SU-DHL-6 (cell line): Measurements from ENCODE around the gene TTBK2.

Experiments used
- H2AFZ ChIP-seq: fragments of 200-600 bp; sonication (generic); 2 replicates; pipeline ENCODE4 v1.6.1; 2014; ENCODE audit warnings: low read depth, mild to moderate bottlenecking, moderate library complexity, mixed read lengths, antibody characterized with exemption, low read length; ENCODE audit not compliant: severe bottlenecking
- H3F3A ChIP-seq: fragments of 200-600 bp; shearing (Covaris generic); 2 replicates; pipeline ENCODE4 v1.6.0; 2016; ENCODE audit warnings: antibody characterized with exemption, mild to moderate bottlenecking; ENCODE audit not compliant: insufficient read depth
- H3K27ac ChIP-seq: fragments of 200-600 bp; sonication (generic); 2 replicates; pipeline ENCODE4 v1.5.1; 2016; ENCODE audit warnings: low read depth, mild to moderate bottlenecking, low read length, moderate library complexity, mixed read lengths
- H3K27me3 ChIP-seq: fragments of 200-600 bp; sonication (generic), shearing (Covaris generic); 2 replicates; pipeline ENCODE4 v1.6.0; 2014; ENCODE audit warnings: mild to moderate bottlenecking, low read length
- H3K36me3 ChIP-seq: fragments of 200-600 bp; sonication (generic); 2 replicates; pipeline ENCODE4 v1.6.1; 2014; ENCODE audit warnings: mild to moderate bottlenecking, low read length, mixed read lengths
- H3K4me2 ChIP-seq: fragments of 300-600, 200-600 bp; shearing (Covaris generic), sonication (generic); 2 replicates; pipeline ENCODE4 v1.6.0; 2014; ENCODE audit warnings: low read length, low read depth, mild to moderate bottlenecking; ENCODE audit not compliant: poor library complexity, severe bottlenecking
- H3K4me3 ChIP-seq: fragments of 200-600 bp; sonication (generic); 2 replicates; pipeline ENCODE4 v1.5.1; 2014; ENCODE audit warnings: antibody characterized with exemption, low read length, mild to moderate bottlenecking, mixed read lengths; ENCODE audit not compliant: insufficient read depth, poor library complexity, severe bottlenecking
- H3K79me2 ChIP-seq: fragments of 200-600 bp; sonication (generic); 2 replicates; pipeline ENCODE4 v1.6.1; 2014; ENCODE audit warnings: mild to moderate bottlenecking, low read length, moderate library complexity; ENCODE audit not compliant: insufficient read depth
- H3K9ac ChIP-seq: fragments of 200-600 bp; sonication (generic); 2 replicates; pipeline ENCODE4 v1.7.0; 2014; ENCODE audit warnings: mild to moderate bottlenecking, low read length
- H3K9me2 ChIP-seq: fragments of 200-600 bp; sonication (generic); replicated peaks from 2 replicates; pipeline ENCODE4 v1.6.1; 2014; ENCODE audit warnings: low read length; ENCODE audit not compliant: insufficient read depth
- H3K9me3 ChIP-seq: fragments of 200-600 bp; sonication (generic); 2 replicates; pipeline ENCODE4 v1.6.1; 2014; ENCODE audit warnings: low read length, mixed read lengths; ENCODE audit not compliant: insufficient read depth
- H4K20me1 ChIP-seq: fragments of 200-600 bp; sonication (generic); 2 replicates; pipeline ENCODE4 v1.6.1; 2014; ENCODE audit warnings: low read depth, mild to moderate bottlenecking, antibody characterized with exemption, low read length, moderate library complexity, mixed read lengths
- EZH2phosphoT487 ChIP-seq: fragments of 200-600 bp; sonication (generic), shearing (Covaris generic); conservative IDR thresholded peaks from 2 replicates; pipeline ENCODE4 v1.6.1; 2018; ENCODE audit warnings: mild to moderate bottlenecking, antibody characterized with exemption, low read length, moderate library complexity, mixed read lengths
- TF ChIP-seq, protein P1 (sequence below): fragments of 200-600 bp; sonication (generic); IDR thresholded peaks from one replicate; pipeline ENCODE4 v1.5.1; 2017; ENCODE audit warnings: antibody characterized with exemption, mild to moderate bottlenecking, low read length, moderate library complexity; ENCODE audit not compliant: insufficient read depth, poor library complexity, severe bottlenecking

The TTBK2 gene

GRCh38 chr15:42919308-42919707, 1.3 kb downstream of the TTBK2 start:
- peak overlapping the region; percentile 71 for H3K4me2 ChIP-seq
- H3K9ac ChIP-seq = peak overlapping the region; percentile 62

GRCh38 chr15:42918047-42918446, 2.5 kb downstream of the TTBK2 start:
- peak overlapping the region; percentile 71 for H3K4me2 ChIP-seq
- no peaks in the 10 kb centered on the region for H3K9me2 ChIP-seq
- H3K27ac ChIP-seq = no peak overlapping the region
- H3K9ac ChIP-seq = no peak overlapping the region
- H3K4me3 ChIP-seq = no peak overlapping the region
- H3K27me3 ChIP-seq = no peaks in the 10 kb centered on the region
- TF ChIP-seq, protein P1, sequence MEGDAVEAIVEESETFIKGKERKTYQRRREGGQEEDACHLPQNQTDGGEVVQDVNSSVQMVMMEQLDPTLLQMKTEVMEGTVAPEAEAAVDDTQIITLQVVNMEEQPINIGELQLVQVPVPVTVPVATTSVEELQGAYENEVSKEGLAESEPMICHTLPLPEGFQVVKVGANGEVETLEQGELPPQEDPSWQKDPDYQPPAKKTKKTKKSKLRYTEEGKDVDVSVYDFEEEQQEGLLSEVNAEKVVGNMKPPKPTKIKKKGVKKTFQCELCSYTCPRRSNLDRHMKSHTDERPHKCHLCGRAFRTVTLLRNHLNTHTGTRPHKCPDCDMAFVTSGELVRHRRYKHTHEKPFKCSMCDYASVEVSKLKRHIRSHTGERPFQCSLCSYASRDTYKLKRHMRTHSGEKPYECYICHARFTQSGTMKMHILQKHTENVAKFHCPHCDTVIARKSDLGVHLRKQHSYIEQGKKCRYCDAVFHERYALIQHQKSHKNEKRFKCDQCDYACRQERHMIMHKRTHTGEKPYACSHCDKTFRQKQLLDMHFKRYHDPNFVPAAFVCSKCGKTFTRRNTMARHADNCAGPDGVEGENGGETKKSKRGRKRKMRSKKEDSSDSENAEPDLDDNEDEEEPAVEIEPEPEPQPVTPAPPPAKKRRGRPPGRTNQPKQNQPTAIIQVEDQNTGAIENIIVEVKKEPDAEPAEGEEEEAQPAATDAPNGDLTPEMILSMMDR = no peak
- no peak for TF ChIP-seq EZH2phosphoT487
- H3F3A ChIP-seq = peaks cover 17% of the 10 kb centered on the region; the same call in 1 of the 2 replicates
- H3K36me3 ChIP-seq = 0 out of 2 replicates have a peak, but pooled peaks cover 2% of the 10 kb centered on the region
- H4K20me1 ChIP-seq = peaks cover 12% of the 10 kb centered on the region; the same call in 1 of the 2 replicates
- no peak overlapping the region for H2AFZ ChIP-seq
- peaks cover 5% of the 10 kb centered on the region; the same call in 1 of the 2 replicates for H3K79me2 ChIP-seq
- no peaks in the 10 kb centered on the region for H3K9me3 ChIP-seq

More at GRCh38 chr15:42919308-42919707, 1.3 kb downstream of the TTBK2 start:
- peaks cover 21% of the 10 kb centered on the region; the same call in 1 of the 2 replicates for H3F3A ChIP-seq
- peaks cover 12% of the 10 kb centered on the region; the same call in 1 of the 2 replicates for H4K20me1 ChIP-seq
- no peaks in the 10 kb centered on the region for H3K9me3 ChIP-seq
- H3K27me3 ChIP-seq = no peaks in the 10 kb centered on the region
- 0 out of 2 replicates have a peak, but pooled peaks cover 2% of the 10 kb centered on the region for H3K36me3 ChIP-seq
- peak overlapping the region; percentile 63 for H3K4me3 ChIP-seq
- H3K79me2 ChIP-seq = peaks cover 5% of the 10 kb centered on the region; the same call in 1 of the 2 replicates
- H3K9me2 ChIP-seq = no peaks in the 10 kb centered on the region
- no peak overlapping the region for H3K27ac ChIP-seq
- no peak overlapping the region for H2AFZ ChIP-seq
- TF ChIP-seq EZH2phosphoT487 = no peak

- H3K9ac ChIP-seq = no peak overlapping the region
- no peaks in the 10 kb centered on the region for H3K9me3 ChIP-seq
- H3K79me2 ChIP-seq = peaks cover 10% of the 10 kb centered on the region; the same call in 1 of the 2 replicates
- H2AFZ ChIP-seq = no peak overlapping the region
- no peak overlapping the region for H3K4me3 ChIP-seq
- no peaks in the 10 kb centered on the region for H3K27me3 ChIP-seq
- H3K4me2 ChIP-seq = no peak overlapping the region
- 0 out of 2 replicates have a peak, but pooled peaks cover 2% of the 10 kb centered on the region for H3K36me3 ChIP-seq
- H3F3A ChIP-seq = 0 out of 2 replicates have a peak, but pooled peaks cover 11% of the 10 kb centered on the region
- peaks cover 12% of the 10 kb centered on the region; the same call in 1 of the 2 replicates for H4K20me1 ChIP-seq
- H3K9me2 ChIP-seq = no peaks in the 10 kb centered on the region
- H3K27ac ChIP-seq = no peak overlapping the region
- no peak for TF ChIP-seq EZH2phosphoT487
- TF ChIP-seq, protein P1 = no peak
Measured at GRCh38 chr15:42915654-42916315, 4.8 kb downstream of the TTBK2 start.
